GM21423 (cell line): ENCODE data around the gene PUM1.
"Not testable (repeated sequence)": the region's sequence is repeated elsewhere in the genome, so short reads cannot be mapped to it uniquely, and the experiment has no call there.

ENCODE experiments used
- ATAC-seq: cut with Tn5 transposase; IDR thresholded peaks from one replicate; pipeline ENCODE4 v1.9.1; 2021; ENCODE audit warnings: mild to moderate bottlenecking, moderate library complexity; ENCODE audit not compliant: unreplicated experiment

PUM1 gene

DNA sequence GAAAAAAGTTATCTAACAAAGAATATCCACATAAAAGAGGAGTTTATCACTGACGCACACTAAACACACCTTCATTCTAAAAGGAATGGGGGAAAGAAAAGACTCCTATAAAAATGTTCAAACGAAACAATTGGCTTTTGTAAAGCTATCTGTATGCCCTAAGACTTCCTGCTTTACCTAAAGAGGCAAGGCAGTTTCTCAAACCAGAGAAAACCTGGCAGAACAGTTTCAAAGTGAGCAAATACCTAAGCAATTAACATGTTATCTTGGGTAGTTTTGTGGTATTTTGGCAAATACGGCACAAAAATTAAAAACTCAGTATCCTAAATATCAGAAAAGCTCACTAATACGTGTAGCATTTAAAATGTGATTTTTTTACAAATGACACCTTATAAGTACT, 1.9 kb downstream of the PUM1 start:
- no peak for ATAC-seq

DNA sequence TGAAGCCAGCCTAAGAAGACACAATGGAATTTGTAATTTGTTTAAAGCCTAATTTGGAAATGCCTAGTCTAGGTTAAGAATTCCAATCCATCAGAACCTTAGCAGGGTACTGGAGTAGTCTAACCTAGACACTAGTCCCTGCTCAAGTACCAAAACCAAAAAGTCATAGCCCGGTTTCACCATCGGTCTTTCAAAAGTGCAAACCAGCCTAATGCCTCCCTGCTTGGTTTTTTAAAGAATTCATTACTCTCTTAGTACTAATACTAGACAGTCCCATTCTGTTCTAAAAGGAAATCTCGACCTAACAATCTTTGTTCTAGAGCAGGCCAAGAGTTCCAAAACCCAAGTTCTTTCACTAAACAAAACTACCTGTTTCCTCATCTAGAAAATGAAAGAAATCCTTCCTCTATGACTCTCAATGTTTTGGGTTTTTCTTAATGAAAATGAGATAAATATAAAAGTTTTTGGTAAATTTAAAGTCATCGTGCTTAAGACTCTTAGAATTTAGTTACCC, 2.6 kb downstream of the PUM1 start:
- ATAC-seq = no peak

DNA sequence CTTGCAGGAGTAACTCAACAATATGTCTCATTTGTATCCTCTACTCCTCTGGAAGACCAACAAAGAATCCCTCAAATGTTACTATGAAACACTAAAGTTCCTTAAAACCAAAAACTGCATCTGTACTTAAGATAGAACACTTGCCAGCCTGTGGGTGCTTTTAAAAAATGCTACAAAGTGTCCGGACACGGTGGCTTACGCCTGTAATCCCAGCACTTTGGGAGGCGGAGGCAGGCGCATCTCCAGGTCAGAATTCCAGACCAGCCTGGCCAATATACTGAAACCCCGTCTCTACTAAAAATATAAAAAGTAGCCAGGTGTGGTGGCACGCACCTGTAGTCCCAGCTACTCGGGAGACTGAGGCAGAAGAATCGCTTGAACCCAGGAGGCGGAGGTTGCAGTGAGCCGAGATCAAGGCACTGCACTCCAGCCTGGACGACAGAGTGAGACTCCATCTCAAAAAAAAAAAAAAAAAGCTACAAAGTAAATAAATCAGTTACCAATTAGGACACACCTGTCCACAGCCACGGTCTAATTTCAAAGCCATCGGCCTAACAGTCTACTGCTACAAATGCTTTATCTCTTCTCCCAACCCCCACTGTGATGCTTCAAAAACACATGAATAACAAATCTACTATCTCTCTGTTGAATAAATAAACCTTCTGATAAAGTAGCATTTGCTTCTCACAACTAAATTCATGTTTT, 3.2 kb downstream of the PUM1 start:
- not testable (repeated sequence) for ATAC-seq

DNA sequence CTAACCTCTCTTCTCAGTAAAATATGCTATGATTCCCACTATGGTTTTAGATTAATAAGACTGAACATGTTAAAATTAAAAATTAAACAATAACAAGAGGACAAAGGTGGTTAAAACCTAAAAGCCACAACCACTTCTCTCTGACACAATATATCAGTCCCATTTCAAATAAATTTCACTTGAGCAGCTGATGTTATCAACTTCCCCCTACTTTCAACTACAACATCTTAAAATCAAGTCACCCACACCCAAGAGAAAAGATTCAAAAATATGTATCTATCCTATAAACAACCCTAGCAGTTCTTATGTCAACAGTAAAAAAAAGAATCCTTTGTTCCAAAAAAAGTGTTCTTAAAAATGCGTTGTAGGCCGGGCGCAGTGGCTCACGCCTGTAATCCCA, 7.5 kb downstream of the PUM1 start:
- no peak for ATAC-seq

DNA sequence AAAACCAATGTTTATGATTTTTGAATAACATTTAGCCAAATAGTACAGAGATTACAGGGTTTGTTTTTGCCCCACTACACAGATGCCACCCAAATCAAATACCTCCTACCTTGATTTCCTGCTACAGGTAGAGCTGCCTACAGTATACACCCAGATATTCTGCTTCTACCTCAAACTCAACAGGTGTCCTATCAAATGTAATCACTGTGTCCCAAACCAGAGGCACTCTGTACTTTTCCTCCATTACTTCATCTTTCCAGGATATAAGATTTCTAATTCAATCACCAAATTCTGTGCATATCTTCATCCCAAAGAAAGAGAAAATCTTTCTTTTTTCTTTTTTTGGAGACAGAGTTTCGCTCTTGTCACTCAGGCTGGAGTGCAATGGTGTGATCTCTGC, 9.6 kb downstream of the PUM1 start:
- no peak for ATAC-seq

DNA sequence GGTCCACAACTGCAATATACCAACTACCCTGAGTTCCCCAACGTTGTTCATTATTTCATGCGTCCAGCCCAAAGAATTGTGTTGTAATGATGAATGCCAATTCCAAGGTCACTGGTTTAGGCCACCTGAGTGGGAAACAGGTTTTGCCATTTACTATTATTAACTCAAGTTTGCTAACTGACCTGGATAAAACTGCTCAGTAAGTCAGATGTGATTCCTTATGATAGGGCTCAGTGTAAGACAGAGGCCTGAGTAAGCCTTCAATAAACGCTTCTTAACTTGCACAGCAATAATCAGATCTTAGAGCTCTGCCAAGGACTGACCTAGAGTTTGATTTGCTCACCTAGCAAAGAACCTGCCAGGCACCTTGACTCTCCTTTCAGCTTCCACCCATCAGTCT, 10.0 kb downstream of the PUM1 start:
- no peak for ATAC-seq

DNA sequence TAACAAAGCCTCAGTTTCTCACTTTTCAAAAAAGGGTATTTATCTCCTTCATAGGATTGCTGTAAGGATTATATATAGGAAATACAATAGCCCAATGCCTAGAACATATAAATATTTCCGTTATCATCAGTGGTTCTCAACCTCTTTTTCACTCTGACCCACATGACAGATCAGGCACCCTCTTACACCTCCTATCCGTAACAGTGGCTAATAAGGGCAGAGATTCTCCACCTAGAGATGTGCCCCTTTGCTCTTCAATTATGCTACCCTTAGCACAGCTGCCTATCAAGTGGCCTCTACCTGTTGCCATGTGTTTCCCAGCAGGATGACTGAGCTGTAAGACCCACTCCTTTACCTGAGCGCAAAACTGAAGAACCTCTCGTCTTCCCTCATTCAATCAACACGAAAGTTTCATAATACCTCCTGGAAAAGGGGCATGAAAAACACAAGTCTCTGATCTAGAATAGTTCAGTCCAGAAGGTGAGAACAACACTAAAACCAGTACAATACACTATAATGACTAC, 10.5 kb downstream of the PUM1 start:
- no peak for ATAC-seq

DNA sequence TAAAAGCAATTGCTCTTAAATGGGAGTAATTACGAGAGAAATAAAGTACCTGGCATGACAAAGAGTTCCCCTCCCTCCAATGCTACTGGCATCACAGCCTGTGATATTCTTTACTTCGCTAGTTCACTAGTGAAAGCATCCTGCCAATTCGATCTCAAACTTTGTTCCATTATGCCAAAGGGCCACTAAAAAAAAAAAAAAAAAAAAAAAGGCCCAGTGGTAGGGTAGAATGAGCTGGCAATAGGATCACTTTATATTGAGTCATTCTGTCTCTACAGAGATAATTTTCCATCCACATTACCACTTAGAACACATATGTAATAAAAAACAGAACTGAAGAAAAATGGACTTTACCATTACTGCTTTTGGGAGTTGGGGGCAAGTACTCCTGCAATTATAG, 11.2 kb downstream of the PUM1 start:
- ATAC-seq = no peak

DNA sequence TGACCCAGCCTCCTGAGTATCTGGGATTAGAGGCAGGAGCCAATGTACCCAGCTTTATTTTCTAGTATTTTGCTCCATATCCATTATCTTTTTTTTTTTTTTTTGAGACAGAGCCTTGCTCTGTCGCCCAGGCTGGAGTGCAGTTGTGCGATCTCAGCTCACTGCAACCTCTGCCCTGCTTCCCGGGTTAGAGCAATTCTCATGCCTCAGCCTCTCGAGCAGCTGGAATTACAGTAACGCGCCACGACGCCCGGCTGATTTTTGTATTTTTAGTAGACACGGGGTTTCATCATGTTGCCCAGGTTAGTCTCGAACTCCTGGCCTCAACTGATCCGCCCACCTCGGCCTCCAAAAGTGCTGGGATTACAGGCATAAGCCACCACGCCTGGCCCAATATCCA, 12.9 kb downstream of the PUM1 start:
- not testable (repeated sequence) for ATAC-seq

DNA sequence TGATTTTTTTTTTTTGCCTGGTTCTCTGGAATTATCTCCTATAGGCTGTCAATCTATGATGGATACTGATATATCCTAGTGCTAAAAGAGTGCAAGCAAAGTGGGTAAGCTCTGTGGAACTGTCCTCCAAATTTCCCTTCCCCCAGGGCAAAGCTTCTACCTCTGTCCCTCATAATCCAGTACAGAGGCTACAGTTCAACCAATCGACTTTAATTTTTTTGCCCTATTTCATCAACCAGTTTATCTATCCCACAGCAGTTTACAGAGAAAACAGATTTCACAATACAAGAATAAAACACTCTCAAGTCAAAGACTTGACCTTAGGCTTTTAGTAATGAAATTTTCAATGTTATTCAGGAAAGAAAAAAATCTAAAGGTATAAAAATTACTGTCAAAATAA, 13.9 kb downstream of the PUM1 start:
- no peak for ATAC-seq

DNA sequence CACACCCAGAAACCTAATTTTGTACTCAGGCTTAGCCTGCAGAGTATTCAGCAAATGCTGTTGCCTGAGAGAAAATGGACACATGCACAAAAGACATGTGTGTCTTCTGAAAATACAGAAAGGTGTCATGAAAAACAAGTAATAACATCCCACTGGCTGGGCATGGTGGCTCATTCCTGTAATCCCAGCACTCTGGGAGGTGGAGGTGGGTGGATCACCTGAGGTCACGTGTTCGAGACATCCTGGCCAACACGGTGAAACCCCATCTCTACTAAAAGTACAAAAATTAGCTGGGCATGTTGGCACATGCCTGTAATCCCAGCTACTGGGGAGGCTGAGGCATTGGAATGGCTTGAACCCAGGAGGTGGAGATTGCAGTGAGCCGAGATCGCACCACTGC, 18.0 kb downstream of the PUM1 start:
- ATAC-seq = not testable (repeated sequence)

DNA sequence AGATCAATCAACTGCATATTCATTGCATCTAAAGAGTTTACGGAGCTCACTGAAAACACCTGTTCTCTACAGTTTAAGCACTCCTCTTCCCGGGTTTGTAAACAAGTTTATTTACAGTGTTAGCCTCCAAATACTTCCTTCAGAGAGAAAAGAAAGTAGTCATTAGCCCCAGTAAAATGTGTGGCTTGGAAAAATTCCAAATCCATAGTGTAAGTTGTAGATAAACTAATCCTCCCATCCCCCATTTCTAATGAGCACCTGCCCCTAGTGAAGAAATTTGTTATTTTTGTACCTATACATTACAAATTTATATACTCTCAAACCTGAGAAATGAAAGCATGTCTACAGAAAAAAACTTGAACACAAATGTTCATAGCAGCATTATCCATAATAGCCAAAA, 21.9 kb downstream of the PUM1 start:
- no peak for ATAC-seq

DNA sequence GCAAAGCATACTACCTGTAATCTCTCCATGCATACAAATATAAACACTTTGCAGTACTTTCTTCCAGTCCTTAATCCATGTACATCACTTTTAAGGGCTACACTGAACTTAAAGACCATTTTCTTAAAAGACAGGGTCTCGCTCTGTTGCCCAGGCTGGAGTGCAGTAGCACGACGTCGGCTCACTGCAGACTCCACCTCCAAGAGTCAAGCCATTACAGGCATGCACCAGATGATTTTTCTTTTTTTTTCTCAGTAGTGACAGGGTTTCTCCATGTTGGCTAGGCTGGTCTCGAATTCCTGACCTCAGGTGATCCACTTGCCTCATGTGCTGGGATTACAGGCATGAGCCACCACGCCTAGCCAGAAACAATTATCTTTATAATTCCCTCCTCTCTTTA, 22.9 kb downstream of the PUM1 start:
- ATAC-seq = no peak

DNA sequence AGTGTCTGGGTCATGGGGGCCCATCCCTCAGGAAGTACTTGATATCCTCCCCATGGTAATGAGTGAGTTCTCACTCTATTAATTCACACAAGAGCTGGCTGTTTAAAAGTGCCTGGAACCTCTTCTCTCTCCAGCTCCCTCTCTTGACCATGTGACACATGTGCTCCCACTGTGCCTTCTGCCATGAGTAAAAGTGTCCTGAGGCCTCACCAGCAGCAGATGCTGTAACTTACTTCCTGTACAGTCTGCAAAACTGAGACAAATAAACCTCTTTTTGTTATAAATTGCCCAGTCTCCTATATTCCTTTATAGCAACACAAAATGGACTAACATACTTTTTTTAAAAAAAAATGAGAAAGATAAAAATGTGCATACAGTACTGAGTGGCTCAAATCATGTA, 24.0 kb downstream of the PUM1 start:
- no peak for ATAC-seq

DNA sequence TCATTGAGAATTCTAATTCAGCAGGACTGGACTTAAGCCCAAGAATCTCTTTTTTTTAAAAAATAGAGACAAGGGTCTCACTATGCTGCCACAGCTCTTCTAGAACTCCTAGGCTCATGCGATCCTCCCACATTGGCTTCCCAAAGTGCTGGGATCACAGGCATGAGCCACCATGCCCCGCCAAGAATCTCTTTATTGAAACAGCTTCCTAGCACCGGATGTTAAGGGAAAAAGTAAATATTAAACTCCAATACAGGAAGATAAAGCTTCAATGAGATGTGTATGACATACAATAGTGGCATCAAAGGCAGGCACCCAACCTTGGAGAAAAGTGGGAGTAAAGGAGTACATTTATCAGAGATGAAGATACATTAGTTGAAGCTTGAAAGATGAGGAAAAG, 25.5 kb downstream of the PUM1 start:
- ATAC-seq = no peak

DNA sequence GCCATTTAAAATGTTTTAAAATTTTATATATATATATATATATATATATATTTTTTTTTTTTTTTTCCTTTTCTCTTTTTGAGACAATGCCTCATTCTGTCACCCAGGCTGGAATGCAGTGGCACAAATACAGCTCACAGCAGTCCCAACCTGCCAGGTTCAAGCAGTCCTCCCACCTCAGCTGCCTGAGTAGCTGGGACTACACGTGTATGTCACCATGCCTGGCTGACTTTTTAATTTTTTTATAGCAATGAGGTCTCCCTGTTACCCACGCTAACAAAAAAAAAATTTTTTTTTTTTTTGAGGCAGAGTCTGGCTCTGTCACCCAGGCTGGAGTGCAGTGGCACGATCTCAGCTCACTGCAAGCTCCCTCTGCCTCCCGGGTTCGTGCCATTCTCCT, 26.6 kb downstream of the PUM1 start:
- not testable (repeated sequence) for ATAC-seq

DNA sequence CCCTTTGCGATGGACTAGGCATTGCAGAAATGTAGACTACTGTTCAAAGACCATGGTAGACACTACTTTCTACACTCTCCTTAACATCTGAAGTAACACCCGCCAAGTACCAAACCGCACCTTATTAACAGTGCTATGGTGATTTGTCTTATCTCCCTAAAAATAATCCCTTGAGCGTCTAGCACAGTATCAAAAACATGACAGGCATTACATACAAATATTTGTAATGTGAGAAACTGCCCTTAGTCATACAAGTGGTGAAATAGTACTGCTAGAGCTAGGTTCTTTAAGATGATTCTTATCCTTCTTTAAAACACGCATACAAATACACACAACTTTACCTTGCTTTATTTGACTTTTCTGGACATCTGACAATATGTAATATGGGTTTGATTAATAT, 27.2 kb downstream of the PUM1 start:
- ATAC-seq = no peak

DNA sequence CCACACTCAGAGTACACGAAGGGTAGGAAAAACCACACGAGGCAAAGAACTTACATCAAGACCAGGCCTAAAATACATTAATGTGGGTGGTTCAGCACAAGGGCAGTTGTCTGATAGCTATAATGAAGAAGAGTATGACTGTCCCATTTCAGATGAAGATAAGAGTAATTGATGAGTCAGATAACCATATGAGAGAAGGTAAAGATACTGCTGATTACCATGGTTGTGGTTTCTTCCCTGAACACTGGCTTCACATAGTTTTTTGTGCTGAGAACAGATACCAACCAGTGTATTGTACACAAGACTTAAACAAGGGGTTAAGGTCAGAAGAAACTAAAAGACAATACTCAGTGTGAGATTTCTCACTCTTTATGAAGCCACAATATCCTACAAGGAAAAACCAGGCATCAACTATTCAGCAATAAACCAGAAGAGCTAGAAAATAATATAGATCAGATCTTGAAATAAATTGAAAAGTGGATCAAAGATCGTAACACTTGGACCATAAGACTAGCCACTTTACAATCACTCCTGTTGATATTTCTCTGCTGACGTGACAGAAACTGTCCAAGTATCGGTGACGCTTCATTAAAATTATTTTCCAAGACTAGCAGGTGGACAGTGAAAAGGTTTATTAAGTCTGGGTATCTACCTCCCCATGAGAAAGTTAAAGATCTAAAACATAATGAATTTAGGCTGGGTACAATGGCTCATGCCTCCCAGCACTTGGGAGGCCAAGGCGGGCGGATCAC, 28.6 kb downstream of the PUM1 start:
- ATAC-seq = no peak

DNA sequence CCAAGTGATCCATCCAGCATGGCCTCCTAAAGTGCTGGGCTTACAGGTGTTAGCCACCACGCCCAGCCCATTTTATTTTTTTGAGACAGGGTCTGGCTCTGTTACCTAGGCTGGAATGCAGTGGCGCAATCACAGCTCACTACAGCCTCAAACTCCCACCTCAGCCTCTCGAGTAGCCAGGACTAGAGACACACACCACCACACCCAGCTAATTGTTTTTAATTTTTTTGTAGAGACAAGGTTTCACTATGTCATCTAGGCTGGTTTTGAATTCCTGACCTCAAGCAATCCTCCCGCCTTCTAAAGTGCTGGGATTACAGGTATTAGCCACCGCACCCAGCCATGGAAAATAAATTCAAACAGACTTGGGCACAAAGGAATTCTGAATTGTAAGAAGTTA, 31.9 kb downstream of the PUM1 start:
- ATAC-seq = no peak

DNA sequence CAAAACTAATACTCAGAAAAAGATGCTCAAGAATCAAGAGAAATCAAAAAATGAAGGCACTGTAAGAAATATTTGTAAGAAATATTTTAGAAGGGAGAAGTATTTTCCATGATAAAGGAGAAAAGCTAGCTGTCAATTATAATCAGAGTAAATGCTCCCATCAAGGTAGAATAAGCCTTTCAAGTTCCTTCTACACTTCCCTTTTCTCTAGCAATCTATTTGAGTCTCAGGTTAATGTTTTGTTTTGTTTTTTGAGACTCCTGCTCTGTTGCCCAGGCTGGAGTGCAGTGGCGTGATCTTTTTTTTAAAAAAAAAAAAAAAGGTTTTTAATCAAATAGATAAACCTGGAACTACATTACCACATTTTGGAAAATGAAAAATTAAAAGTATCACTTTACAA, 33.3 kb downstream of the PUM1 start:
- no peak for ATAC-seq

DNA sequence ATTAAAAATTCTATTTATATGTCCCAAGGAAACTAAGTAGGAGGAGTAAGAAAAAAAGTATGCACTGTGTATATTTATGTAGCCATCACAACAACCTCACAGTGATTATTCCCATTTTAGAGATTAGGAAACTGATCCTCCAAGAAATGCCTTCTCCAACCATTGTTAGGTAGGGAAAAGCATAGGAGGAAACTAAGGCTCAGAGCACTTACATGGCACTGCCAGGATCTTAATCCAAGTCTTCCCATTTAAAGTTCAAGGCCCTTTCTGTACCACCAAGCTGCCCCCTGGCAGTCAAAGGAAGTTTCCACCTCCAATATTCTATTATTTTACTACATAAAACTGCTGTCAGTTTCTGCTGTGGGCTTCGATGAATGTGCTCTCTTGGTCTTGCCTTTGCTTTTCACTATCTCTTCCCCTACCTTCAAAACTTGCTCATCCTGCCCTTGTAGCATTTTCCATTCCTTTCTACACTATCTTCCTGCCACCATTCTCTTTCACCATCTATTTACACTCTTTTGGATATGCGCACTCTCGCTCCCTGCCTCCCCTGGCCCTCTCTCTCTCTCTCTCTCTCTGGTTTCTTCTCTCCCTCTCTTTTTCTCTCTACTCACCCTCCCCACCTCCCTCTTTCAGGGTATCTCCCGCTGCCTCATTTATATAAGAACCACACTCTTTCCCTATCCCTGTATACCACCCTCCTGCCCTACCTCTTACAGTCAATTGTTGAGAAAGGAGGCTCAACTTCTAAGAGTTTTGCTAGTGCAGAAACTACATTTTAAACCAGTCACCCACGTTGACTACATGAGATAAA, 34.0 kb downstream of the PUM1 start:
- ATAC-seq = no peak
